GM23248 (cell line): ENCODE data around the gene BRD4. TPM values are rescaled to one million over a fixed set of nuclear protein-coding genes. Genes with fewer than 3 reads are reported as not detected.
A peak's percentile ranks its signal among the peaks of the same experiment; 100 is the strongest.

Experiments
- DNase-seq: peaks from one replicate; pipeline ENCODE4 v3.0.0-alpha.2; 2015
- H2AFZ ChIP-seq: fragments of 200-600 bp; sonication (generic); 2 replicates; pipeline ENCODE4 v1.6.1; 2016; ENCODE audit warnings: antibody characterized with exemption
- H3F3A ChIP-seq: fragments of 200-600 bp; sonication (generic); 2 replicates; pipeline ENCODE4 v1.6.1; 2016; ENCODE audit warnings: mild to moderate bottlenecking, antibody characterized with exemption, mixed run types; ENCODE audit not compliant: insufficient read depth
- H3K27ac ChIP-seq: fragments of 200-600 bp; sonication (generic); 2 replicates; pipeline ENCODE4 v1.5.1; 2016; ENCODE audit warnings: mild to moderate bottlenecking
- H3K27me3 ChIP-seq: fragments of 200-600 bp; sonication (generic); replicated peaks from 2 replicates; pipeline ENCODE4 v1.6.1; 2016; ENCODE audit warnings: mild to moderate bottlenecking; ENCODE audit not compliant: insufficient read depth
- H3K36me3 ChIP-seq: fragments of 200-600 bp; sonication (generic); 2 replicates; pipeline ENCODE4 v1.6.1; 2016; ENCODE audit warnings: low read depth, mild to moderate bottlenecking
- H3K4me1 ChIP-seq: fragments of 200-600 bp; sonication (generic); 2 replicates; pipeline ENCODE4 v1.6.1; 2016; ENCODE audit warnings: mild to moderate bottlenecking; ENCODE audit not compliant: insufficient read depth
- H3K4me2 ChIP-seq: fragments of 200-600 bp; sonication (generic); one replicate; pipeline ENCODE4 v1.6.1; 2016; ENCODE audit warnings: mild to moderate bottlenecking; ENCODE audit not compliant: unreplicated experiment
- H3K4me3 ChIP-seq: fragments of 200-600 bp; sonication (generic); 2 replicates; pipeline ENCODE4 v1.5.1; 2016; ENCODE audit warnings: mild to moderate bottlenecking
- H3K79me2 ChIP-seq: fragments of 200-600 bp; sonication (generic); 2 replicates; pipeline ENCODE4 v1.6.1; 2016; ENCODE audit warnings: mild to moderate bottlenecking; ENCODE audit not compliant: insufficient read depth
- H3K9ac ChIP-seq: fragments of 200-600 bp; sonication (generic); 2 replicates; pipeline ENCODE4 v1.6.1; 2016; ENCODE audit warnings: mild to moderate bottlenecking
- H3K9me2 ChIP-seq: fragments of 200-600 bp; sonication (generic); 2 replicates; pipeline ENCODE4 v1.6.1; 2016; ENCODE audit warnings: mixed run types, mild to moderate bottlenecking, moderate library complexity; ENCODE audit not compliant: insufficient read depth
- H3K9me3 ChIP-seq: fragments of 200-600 bp; sonication (generic); one replicate; pipeline ENCODE4 v1.6.1; 2017; ENCODE audit warnings: low read depth
- H4K20me1 ChIP-seq: fragments of 200-600 bp; sonication (generic); 2 replicates; pipeline ENCODE4 v1.6.0; 2016; ENCODE audit not compliant: insufficient read depth
- EZH2 ChIP-seq: fragments of 200-600 bp; sonication (generic); IDR thresholded peaks from 2 replicates; pipeline ENCODE4 v1.6.1; 2018; ENCODE audit warnings: antibody characterized with exemption, mild to moderate bottlenecking; ENCODE audit not compliant: insufficient read depth, poor library complexity, severe bottlenecking
- EZH2phosphoT487 ChIP-seq: fragments of 200-600 bp; sonication (generic); IDR thresholded peaks from 2 replicates; pipeline ENCODE4 v1.6.1; 2018; ENCODE audit warnings: antibody characterized with exemption, moderate library complexity, mild to moderate bottlenecking, low read depth; ENCODE audit not compliant: insufficient read depth
- WGBS, 2 experiments: methylation state at CpG; one replicate each; pipeline ENCODE4 v1.1.6; 2015 to 2017; ENCODE audit warnings: low lambda C conversion rate in 2 of 2, low coverage in 1 of 2; ENCODE audit errors: missing lambda C conversion rate in 2 of 2; 5-methylcytosine and 5-hydroxymethylcytosine counted together
- in situ Hi-C: fragments of 300-500 bp; cut with MboI; formaldehyde crosslinking; loops from 2 replicates; pipeline ENCODE4 v1.15.0; 2020
- polyA plus RNA-seq: library from polyadenylated mRNA; unstranded; fragments of >200 nt; fragmentation: Nextera tagmentation; extraction: Ambion mirVana; gene quantifications from 2 replicates; pipeline ENCODE4 v1.2.1, GENCODE V29; 2016
- total RNA-seq: library from RNA; depleted of rRNA; stranded (reverse); fragments of >200 nt; shearing (Covaris generic); gene quantifications from 2 replicates; pipeline ENCODE4 v1.2.3, GENCODE V29; 2014

BRD4 gene
- total and polyA plus RNA-seq, 2 experiments from 2014 or later: 9.0 to 18.6 TPM

DNA sequence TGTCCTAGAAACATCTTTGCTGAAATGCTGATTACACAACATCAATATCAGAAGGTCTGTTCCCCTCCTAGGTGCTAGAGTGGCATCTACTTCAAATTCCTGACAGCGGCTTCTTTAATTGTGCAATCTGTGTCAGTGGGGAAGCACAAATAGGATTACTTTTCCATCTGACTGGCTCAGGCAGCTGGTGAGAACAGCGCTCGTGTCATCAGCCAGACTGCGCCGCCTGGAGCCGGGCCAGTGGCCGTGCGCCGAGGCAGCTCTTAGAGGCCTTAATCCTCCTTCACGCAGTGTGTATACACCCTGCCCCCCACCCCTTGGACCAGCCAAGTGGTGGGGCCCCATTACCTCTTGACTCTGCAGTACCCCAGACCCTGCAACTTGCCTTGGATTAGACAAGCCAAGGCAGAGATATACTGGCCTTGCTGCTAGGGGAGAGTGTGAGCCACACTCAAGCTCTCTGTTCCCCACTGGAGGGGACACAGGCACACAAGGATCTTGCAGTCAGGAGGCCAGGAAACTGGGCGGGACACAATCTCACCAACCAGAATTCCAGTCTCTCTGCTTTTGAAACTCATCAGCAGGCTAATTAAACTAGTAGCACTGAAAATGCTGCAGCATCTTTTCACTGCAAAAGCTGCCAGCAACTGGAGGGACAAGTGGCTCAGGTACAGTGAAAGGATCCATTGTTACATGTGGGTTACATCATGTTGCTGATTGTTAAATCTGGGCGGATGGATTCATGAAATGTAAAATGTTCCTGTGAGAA is 51.2 kb downstream of the BRD4 start:
- Histone ChIP-seq H3K79me2 (peaks cover 100% of the 10 kb centered on the region), H3K27ac (peak overlapping the region; percentile 61)
- in situ Hi-C loops: no loop called here

GRCh38 chr19:15280048-15280725 is 52.2 kb downstream of the BRD4 start:
- peaks cover 77% of the 10 kb centered on the region for H3K4me1 ChIP-seq
- no peaks in the 10 kb centered on the region for H3K9me2 ChIP-seq
- H4K20me1 ChIP-seq: peaks cover 57% of the 10 kb centered on the region
- H2AFZ ChIP-seq: no peak overlapping the region
- 18 to 19% methylated on average over 6 of the region's 6 CpGs for WGBS, 2 experiments
- peaks cover 100% of the 10 kb centered on the region for H3K79me2 ChIP-seq
- TF ChIP-seq EZH2 (no peak), EZH2phosphoT487 (no peak)
- H3K9ac ChIP-seq: peak overlapping the region; percentile 61
- no peak overlapping the region for H3K4me3 ChIP-seq
- H3K27ac ChIP-seq: peak overlapping the region; percentile 61
- H3F3A ChIP-seq: peaks cover 63% of the 10 kb centered on the region
- no peaks in the 10 kb centered on the region for H3K9me3 ChIP-seq
- peak overlapping the region; percentile 57 for H3K4me2 ChIP-seq
- DNase-seq: peak; percentile 58
- no peaks in the 10 kb centered on the region for H3K36me3 ChIP-seq
- in situ Hi-C loops: no loop called here
- H3K27me3 ChIP-seq: no peaks in the 10 kb centered on the region

More for the DNA sequence above, 51.2 kb downstream of the BRD4 start:
- Histone ChIP-seq H3K9me3 (no peaks in the 10 kb centered on the region), H3K27me3 (no peaks in the 10 kb centered on the region), H3K4me2 (peak overlapping the region; percentile 57), H3K4me1 (peaks cover 67% of the 10 kb centered on the region), H2AFZ (no peak overlapping the region), H3F3A (peaks cover 63% of the 10 kb centered on the region), H3K9me2 (no peaks in the 10 kb centered on the region), H3K9ac (peak overlapping the region; percentile 61), H3K4me3 (no peak overlapping the region), H3K36me3 (no peaks in the 10 kb centered on the region), H4K20me1 (peaks cover 64% of the 10 kb centered on the region)
- DNase-seq: peak; percentile 95
- 1 to 3% methylated on average over 12 of the region's 12 CpGs for WGBS, 2 experiments
- TF ChIP-seq EZH2phosphoT487 (no peak), EZH2 (no peak)

GRCh38 chr19:15279326-15279904 is 52.9 kb downstream of the BRD4 start:
- Histone ChIP-seq H3F3A (peaks cover 63% of the 10 kb centered on the region), H3K4me1 (peaks cover 71% of the 10 kb centered on the region), H3K27ac (peak overlapping the region; percentile 61), H3K4me2 (no peak overlapping the region), H2AFZ (no peak overlapping the region), H3K9me2 (no peaks in the 10 kb centered on the region), H3K9me3 (no peaks in the 10 kb centered on the region), H3K4me3 (no peak overlapping the region), H3K27me3 (no peaks in the 10 kb centered on the region), H3K79me2 (peaks cover 100% of the 10 kb centered on the region), H4K20me1 (peaks cover 53% of the 10 kb centered on the region), H3K36me3 (no peaks in the 10 kb centered on the region), H3K9ac (no peak overlapping the region)
- in situ Hi-C loops: no loop called here
- TF ChIP-seq EZH2 (no peak), EZH2phosphoT487 (no peak)
- DNase-seq: no peak
- 89 to 95% methylated on average over 4 of the region's 4 CpGs for WGBS, 2 experiments

GRCh38 chr19:15276620-15277215 is 55.6 kb downstream of the BRD4 start:
- TF ChIP-seq EZH2: no peak
- no peak for TF ChIP-seq EZH2phosphoT487
- H2AFZ ChIP-seq: no peak overlapping the region
- no peak overlapping the region for H3K27ac ChIP-seq
- peaks cover 44% of the 10 kb centered on the region for H3K4me1 ChIP-seq
- in situ Hi-C loops: no loop called here
- H3F3A ChIP-seq: peaks cover 41% of the 10 kb centered on the region
- H3K9me2 ChIP-seq: no peaks in the 10 kb centered on the region
- no peaks in the 10 kb centered on the region; the same call in 1 of the 2 replicates for H3K36me3 ChIP-seq
- peaks cover 100% of the 10 kb centered on the region for H3K79me2 ChIP-seq
- WGBS, 2 experiments: 76 to 80% methylated on average over 11 of the region's 11 CpGs
- H3K4me2 ChIP-seq: no peak overlapping the region
- H4K20me1 ChIP-seq: peaks cover 41% of the 10 kb centered on the region; the same call in 1 of the 2 replicates
- no peak overlapping the region for H3K9ac ChIP-seq
- H3K4me3 ChIP-seq: no peak overlapping the region
- no peaks in the 10 kb centered on the region for H3K9me3 ChIP-seq
- no peak for DNase-seq
- H3K27me3 ChIP-seq: no peaks in the 10 kb centered on the region
